ENCODE results near the gene SAMD4A.

Gene SAMD4A

GRCh38 chr14:54836231-54836630, 269.3 kb downstream of the SAMD4A start:
- no peak for DNase-seq (ENCODE audit: low read depth)

- no peak for DNase-seq (ENCODE audit: low read depth)
Observed at GRCh38 chr14:54837508-54838149, 270.7 kb downstream of the SAMD4A start.

- DNase-seq (ENCODE audit: low read depth), result no peak
Observed at GRCh38 chr14:54838931-54839512, 272.1 kb downstream of the SAMD4A start.

GRCh38 chr14:54839701-54840119, 272.8 kb downstream of the SAMD4A start:
- no peak for DNase-seq (ENCODE audit: low read depth)

GRCh38 chr14:54840336-54840735, 273.4 kb downstream of the SAMD4A start:
- no peak for DNase-seq (ENCODE audit: low read depth)

- DNase-seq (ENCODE audit: low read depth), result no peak
Observed at GRCh38 chr14:54840798-54841197, 273.9 kb downstream of the SAMD4A start.
